ENCODE results near the gene CADM1. TPM values are rescaled to one million over a fixed set of nuclear protein-coding genes. Genes with fewer than 3 reads are reported as not detected.

The CADM1 gene
- total and polyA plus RNA-seq, 2 experiments from 2014 or later, result 16.5 to 18.0 TPM

GRCh38 chr11:115255006-115255762, 249.0 kb downstream of the CADM1 start (continued):
- no peak for TF ChIP-seq POLR2AphosphoS5 (IDR thresholded peaks at IDR 0.05; ENCODE audit: low read depth)

GRCh38 chr11:115251126-115251525, 253.1 kb downstream of the CADM1 start:
- Mint-ChIP-seq H3K4me1 (peaks cover 27% of the 10 kb centered on the region), H3K27me3 (ENCODE audit: insufficient read depth, low read depth, poor library complexity) (no peaks in the 10 kb centered on the region), H3K9me3 (no peaks in the 10 kb centered on the region), H3K27ac (no peak overlapping the region), H3K4me3 (no peak overlapping the region), H3K36me3 (ENCODE audit: low read depth) (no peaks in the 10 kb centered on the region)
- no peaks in the 10 kb centered on the region for H3K79me2 ChIP-seq (replicated peaks; ENCODE audit: insufficient read depth)
- H3K4me3 ChIP-seq, result no peak overlapping the region
- H3K9me2 ChIP-seq (ENCODE audit: insufficient read depth), result no peaks in the 10 kb centered on the region
- H3K4me2 ChIP-seq, result no peak overlapping the region
- ATAC-seq, result no peak
- H3K27me3 ChIP-seq (ENCODE audit: insufficient read depth), result no peaks in the 10 kb centered on the region
- DNase-seq (ENCODE audit: low spot score), result no peak
- H2AFZ ChIP-seq, result no peak overlapping the region
- H3K27ac ChIP-seq (ENCODE audit: low read depth), result no peak overlapping the region
- no peaks in the 10 kb centered on the region for H3F3A ChIP-seq (replicated peaks; ENCODE audit: low read depth)
- H4K20me1 ChIP-seq (replicated peaks; ENCODE audit: insufficient read depth), result no peaks in the 10 kb centered on the region
- H3K4me1 ChIP-seq (ENCODE audit: insufficient read depth), result peaks cover 4% of the 10 kb centered on the region; the same call in 1 of the 2 replicates
- H3K36me3 ChIP-seq (ENCODE audit: insufficient read depth), result no peaks in the 10 kb centered on the region
- no peak for TF ChIP-seq EZH2 (IDR thresholded peaks at IDR 0.05; ENCODE audit: low read depth, unreplicated experiment)
- no peak for TF ChIP-seq ZNF462 (CRISPR knock-in tag; IDR thresholded peaks at IDR 0.05)
- TF ChIP-seq REST (IDR thresholded peaks at IDR 0.05; ENCODE audit: unreplicated experiment), result no peak
- TF ChIP-seq POLR2AphosphoS5 (IDR thresholded peaks at IDR 0.05; ENCODE audit: low read depth), result no peak
- no peak for TF ChIP-seq ETS1 (IDR thresholded peaks at IDR 0.05)
- TF ChIP-seq NANOG (IDR thresholded peaks at IDR 0.05; ENCODE audit: borderline replicate concordance), result no peak
- no peak for TF ChIP-seq ZNF331 (CRISPR knock-in tag; IDR thresholded peaks at IDR 0.05; ENCODE audit: low read depth)
- no peak for TF ChIP-seq STAT1 (IDR thresholded peaks at IDR 0.05; ENCODE audit: unreplicated experiment)
- TF ChIP-seq CREB1 (CRISPR knock-in tag; IDR thresholded peaks at IDR 0.05; ENCODE audit: low read depth), result no peak
- no peak for TF ChIP-seq EZH2phosphoT487 (IDR thresholded peaks at IDR 0.05; ENCODE audit: unreplicated experiment)
- TF ChIP-seq CTCF (conservative IDR thresholded peaks at IDR 0.05; ENCODE audit: low read depth in 2 of 2), result no peak
- TF ChIP-seq ZNF114 (CRISPR knock-in tag; IDR thresholded peaks at IDR 0.05), result no peak
